Activated CD4-positive, alpha-beta T cell treated with anti-CD3 and anti-CD28 coated beads, Interleukin-2, amount 10 ng/mL, durations not matched to agents 7 days and 5 days (primary cell): ENCODE measurements around the gene FCHO2. TPM values are rescaled to one million over a fixed set of nuclear protein-coding genes. Genes with fewer than 3 reads are reported as not detected.

ENCODE experiments used
- CTCF ChIA-PET: fragments of 350-600 bp; sonication (Branson Sonifier 250); formaldehyde crosslinking; loops from one replicate; lab custom pipeline; 2021; ENCODE audit warnings: antibody characterized with exemption; lab: Charles Lee
- POLR2A ChIA-PET: fragments of 350-600 bp; sonication (Branson Sonifier 250); formaldehyde crosslinking; loops from one replicate; lab custom pipeline; 2021; ENCODE audit warnings: antibody characterized with exemption; lab: Charles Lee
- DNase-seq: peaks from one replicate; pipeline ENCODE4 v3.0.0-alpha.2; 2020
- H3K27ac Mint-ChIP-seq: one replicate; pipeline ENCODE4 v1.8.0; 2021; ENCODE audit warnings: mild to moderate bottlenecking, moderate library complexity, mixed read lengths
- H3K27me3 Mint-ChIP-seq: one replicate; pipeline ENCODE4 v1.8.0; 2021; ENCODE audit warnings: mixed read lengths
- H3K36me3 Mint-ChIP-seq: one replicate; pipeline ENCODE4 v1.8.0; 2021; ENCODE audit warnings: low read depth, mixed read lengths
- H3K4me1 Mint-ChIP-seq: one replicate; pipeline ENCODE4 v1.8.0; 2021; ENCODE audit warnings: mixed read lengths
- H3K4me3 Mint-ChIP-seq: one replicate; pipeline ENCODE4 v1.8.0; 2021; ENCODE audit warnings: mild to moderate bottlenecking, moderate library complexity, mixed read lengths
- H3K9me3 Mint-ChIP-seq: one replicate; pipeline ENCODE4 v1.8.0; 2021; ENCODE audit warnings: mixed read lengths
- total RNA-seq, 2 experiments: library from RNA; stranded (reverse); gene quantifications; one replicate each; pipeline ENCODE4 v1.2.3, GENCODE V29; 2021

Gene FCHO2
- total RNA-seq, 2 experiments from 2014 or later = 0.57 to 0.92 TPM

- Mint-ChIP-seq H3K9me3 (no peaks in the 10 kb centered on the region), H3K4me1 (peaks cover 20% of the 10 kb centered on the region)
These were observed 167.3 kb downstream of the FCHO2 start for GRCh38 chr5:73122875-73123810.

GRCh38 chr5:73125289-73125688 is 169.4 kb downstream of the FCHO2 start:
- no peaks in the 10 kb centered on the region for H3K9me3 Mint-ChIP-seq
- H3K36me3 Mint-ChIP-seq = no peaks in the 10 kb centered on the region
- H3K4me1 Mint-ChIP-seq = peaks cover 17% of the 10 kb centered on the region
- H3K27ac Mint-ChIP-seq = no peak overlapping the region
- ChIA-PET POLR2A (no interaction called here), CTCF (no interaction called here)
- peaks cover 67% of the 10 kb centered on the region for H3K27me3 Mint-ChIP-seq
- no peak overlapping the region for H3K4me3 Mint-ChIP-seq
- DNase-seq = no peak

More at GRCh38 chr5:73122875-73123810, 167.3 kb downstream of the FCHO2 start:
- POLR2A ChIA-PET = interaction anchor here (0.7 kb wide), 1 partner anchor 1740 kb away, joined by 3 read pairs; no protein-coding TSS in a partner anchor
- Mint-ChIP-seq H3K27ac (no peak overlapping the region), H3K36me3 (no peaks in the 10 kb centered on the region), H3K27me3 (peaks cover 70% of the 10 kb centered on the region), H3K4me3 (no peak overlapping the region)
- DNase-seq = no peak
- CTCF ChIA-PET = no interaction called here

GRCh38 chr5:73126381-73126780 is 170.5 kb downstream of the FCHO2 start:
- H3K4me3 Mint-ChIP-seq = no peak overlapping the region
- peaks cover 63% of the 10 kb centered on the region for H3K27me3 Mint-ChIP-seq
- no peak for DNase-seq
- H3K27ac Mint-ChIP-seq = no peak overlapping the region
- H3K36me3 Mint-ChIP-seq = no peaks in the 10 kb centered on the region
- CTCF ChIA-PET = no interaction called here
- H3K4me1 Mint-ChIP-seq = peaks cover 13% of the 10 kb centered on the region
- POLR2A ChIA-PET = no interaction called here
- H3K9me3 Mint-ChIP-seq = no peaks in the 10 kb centered on the region

- H3K4me3 Mint-ChIP-seq = no peak overlapping the region
These were observed 171.1 kb downstream of the FCHO2 start for GRCh38 chr5:73126957-73127356.

GRCh38 chr5:73129143-73129542 is 173.3 kb downstream of the FCHO2 start:
- CTCF ChIA-PET = no interaction called here
- Mint-ChIP-seq H3K27ac (no peak overlapping the region), H3K9me3 (no peaks in the 10 kb centered on the region), H3K36me3 (no peaks in the 10 kb centered on the region), H3K4me3 (no peak overlapping the region), H3K27me3 (peaks cover 63% of the 10 kb centered on the region), H3K4me1 (no peaks in the 10 kb centered on the region)
- no peak for DNase-seq
- POLR2A ChIA-PET = no interaction called here

More at GRCh38 chr5:73126957-73127356, 171.1 kb downstream of the FCHO2 start:
- Mint-ChIP-seq H3K36me3 (no peaks in the 10 kb centered on the region), H3K27me3 (peaks cover 61% of the 10 kb centered on the region), H3K9me3 (no peaks in the 10 kb centered on the region), H3K27ac (no peak overlapping the region), H3K4me1 (peaks cover 13% of the 10 kb centered on the region)
- DNase-seq = no peak
- POLR2A ChIA-PET = no interaction called here
- CTCF ChIA-PET = no interaction called here

GRCh38 chr5:73130811-73131210 is 175.0 kb downstream of the FCHO2 start:
- CTCF ChIA-PET = no interaction called here

GRCh38 chr5:73131711-73132425 is 176.0 kb downstream of the FCHO2 start:
- no peak for DNase-seq
- ChIA-PET POLR2A (no interaction called here), CTCF (no interaction called here)
- Mint-ChIP-seq H3K4me3 (no peak overlapping the region), H3K9me3 (no peaks in the 10 kb centered on the region), H3K27me3 (peaks cover 57% of the 10 kb centered on the region), H3K4me1 (no peaks in the 10 kb centered on the region), H3K36me3 (no peaks in the 10 kb centered on the region), H3K27ac (no peak overlapping the region)

More at GRCh38 chr5:73130811-73131210, 175.0 kb downstream of the FCHO2 start:
- Mint-ChIP-seq H3K4me1 (no peaks in the 10 kb centered on the region), H3K9me3 (no peaks in the 10 kb centered on the region), H3K36me3 (no peaks in the 10 kb centered on the region), H3K27me3 (peaks cover 61% of the 10 kb centered on the region), H3K4me3 (no peak overlapping the region), H3K27ac (no peak overlapping the region)
- no peak for DNase-seq
- POLR2A ChIA-PET = no interaction called here

- no peak for DNase-seq
- no peak overlapping the region for H3K27ac Mint-ChIP-seq
- peaks cover 57% of the 10 kb centered on the region for H3K27me3 Mint-ChIP-seq
- no peaks in the 10 kb centered on the region for H3K4me1 Mint-ChIP-seq
- H3K9me3 Mint-ChIP-seq = no peaks in the 10 kb centered on the region
- ChIA-PET CTCF (no interaction called here), POLR2A (no interaction called here)
- no peak overlapping the region for H3K4me3 Mint-ChIP-seq
- no peaks in the 10 kb centered on the region for H3K36me3 Mint-ChIP-seq
These were observed 176.9 kb downstream of the FCHO2 start for GRCh38 chr5:73132759-73133158.

GRCh38 chr5:73135021-73135420 is 179.2 kb downstream of the FCHO2 start:
- Mint-ChIP-seq H3K9me3 (no peaks in the 10 kb centered on the region), H3K4me3 (no peak overlapping the region), H3K36me3 (no peaks in the 10 kb centered on the region), H3K27ac (no peak overlapping the region), H3K27me3 (peaks cover 51% of the 10 kb centered on the region), H3K4me1 (no peaks in the 10 kb centered on the region)
- DNase-seq = no peak
- ChIA-PET POLR2A (no interaction called here), CTCF (no interaction called here)

- Mint-ChIP-seq H3K4me1 (no peaks in the 10 kb centered on the region), H3K27ac (no peak overlapping the region), H3K27me3 (peaks cover 50% of the 10 kb centered on the region), H3K9me3 (no peaks in the 10 kb centered on the region), H3K4me3 (no peak overlapping the region), H3K36me3 (no peaks in the 10 kb centered on the region)
- DNase-seq = no peak
- ChIA-PET POLR2A (no interaction called here), CTCF (no interaction called here)
These were observed 179.7 kb downstream of the FCHO2 start for GRCh38 chr5:73135429-73136054.

GRCh38 chr5:73136055-73136562 is 180.3 kb downstream of the FCHO2 start:
- no peak overlapping the region for H3K27ac Mint-ChIP-seq
- no peaks in the 10 kb centered on the region for H3K4me1 Mint-ChIP-seq
- POLR2A ChIA-PET = no interaction called here
- H3K36me3 Mint-ChIP-seq = no peaks in the 10 kb centered on the region
- H3K27me3 Mint-ChIP-seq = peaks cover 50% of the 10 kb centered on the region
- no peak overlapping the region for H3K4me3 Mint-ChIP-seq
- CTCF ChIA-PET = no interaction called here
- no peaks in the 10 kb centered on the region for H3K9me3 Mint-ChIP-seq
- no peak for DNase-seq

- no peak overlapping the region for H3K4me3 Mint-ChIP-seq
- H3K27ac Mint-ChIP-seq = no peak overlapping the region
- H3K27me3 Mint-ChIP-seq = peaks cover 49% of the 10 kb centered on the region
- CTCF ChIA-PET = no interaction called here
- no peak for DNase-seq
- POLR2A ChIA-PET = interaction anchor here (0.6 kb wide), 1 partner anchor 14 kb away, joined by 4 read pairs; no protein-coding TSS in a partner anchor
- no peaks in the 10 kb centered on the region for H3K9me3 Mint-ChIP-seq
- no peaks in the 10 kb centered on the region for H3K36me3 Mint-ChIP-seq
- H3K4me1 Mint-ChIP-seq = no peaks in the 10 kb centered on the region
These were observed 182.0 kb downstream of the FCHO2 start for GRCh38 chr5:73137563-73138530.
